ENCODE results near the gene LTBR. TPM values are rescaled to one million over a fixed set of nuclear protein-coding genes. Genes with fewer than 3 reads are reported as not detected.
"Not testable (repeated sequence)": the region's sequence is repeated elsewhere in the genome, so short reads cannot be mapped to it uniquely, and the experiment has no call there.

LTBR gene
- total RNA-seq, 1 donor = 61.3 TPM

GRCh38 chr12:6426882-6427671, 43.1 kb downstream of the LTBR start:
- H3K4me3 ChIP-seq (ENCODE audit: low read depth, low read length) = no peak overlapping the region
- DNase-seq (ENCODE audit: low read depth) = no peak
- no peak for TF ChIP-seq CTCF (IDR thresholded peaks at IDR 0.05; ENCODE audit: insufficient read depth, low read depth, low read length)

- not testable (repeated sequence) for H3K4me3 ChIP-seq (ENCODE audit: low read depth, low read length); DNase-seq (ENCODE audit: low read depth)
These were observed 43.8 kb downstream of the LTBR start for GRCh38 chr12:6427796-6428195.

- no peak overlapping the region for H3K4me3 ChIP-seq (ENCODE audit: low read depth, low read length)
- DNase-seq (ENCODE audit: low read depth) = no peak
- TF ChIP-seq CTCF (IDR thresholded peaks at IDR 0.05; ENCODE audit: insufficient read depth, low read depth, low read length) = no peak
These were observed 44.4 kb downstream of the LTBR start for GRCh38 chr12:6428326-6428725.

GRCh38 chr12:6430124-6430989, 46.4 kb downstream of the LTBR start:
- H3K4me3 ChIP-seq (ENCODE audit: low read depth, low read length) = peak overlapping the region; percentile 36
- TF ChIP-seq CTCF (IDR thresholded peaks at IDR 0.05; ENCODE audit: insufficient read depth, low read depth, low read length) = no peak
- peak; percentile 99 for DNase-seq (ENCODE audit: low read depth)

- no peak for TF ChIP-seq CTCF (IDR thresholded peaks at IDR 0.05; ENCODE audit: insufficient read depth, low read depth, low read length)
- H3K4me3 ChIP-seq (ENCODE audit: low read depth, low read length) = no peak overlapping the region
- no peak for DNase-seq (ENCODE audit: low read depth)
These were observed 49.0 kb downstream of the LTBR start for GRCh38 chr12:6432991-6433390.

- no peak for TF ChIP-seq CTCF (IDR thresholded peaks at IDR 0.05; ENCODE audit: insufficient read depth, low read depth, low read length)
- no peak overlapping the region for H3K4me3 ChIP-seq (ENCODE audit: low read depth, low read length)
- peak; percentile 50 for DNase-seq (ENCODE audit: low read depth)
These were observed 50.5 kb downstream of the LTBR start for GRCh38 chr12:6434205-6435140.

All from fibroblast of villous mesenchyme (primary cell).